Sigmoid colon (tissue), 7 donors: Measurements from ENCODE around the gene GPC3. TPM values are rescaled to one million over a fixed set of nuclear protein-coding genes. Genes with fewer than 3 reads are reported as not detected.
"Not testable (repeated sequence)": the region's sequence is repeated elsewhere in the genome, so short reads cannot be mapped to it uniquely, and the experiment has no call there.

Experiments used
- DNase-seq: peaks from one replicate; pipeline ENCODE4 v3.0.0-alpha.2; 2019
- H3K27ac ChIP-seq, 4 donors: fragments of 200-600 bp; sonication (generic); one replicate each; pipeline ENCODE4 v1.5.1; 2016 to 2019; ENCODE audit warnings: mild to moderate bottlenecking in 1 of 4
- H3K27me3 ChIP-seq, 3 donors: fragments of 200-600 bp; sonication (generic); one replicate each; pipeline ENCODE4 v1.5.1; 2019; ENCODE audit warnings: mild to moderate bottlenecking in 1 of 3
- H3K36me3 ChIP-seq, 4 donors: fragments of 200-600 bp; sonication (generic); one replicate each; pipeline ENCODE4 v1.5.1; 2016 to 2019
- H3K4me1 ChIP-seq, 4 donors: fragments of 200-600 bp; sonication (generic); one replicate each; pipeline ENCODE4 v1.5.1; 2017 to 2019
- H3K4me3 ChIP-seq, 4 donors: fragments of 200-600 bp; sonication (generic); one replicate each; pipeline ENCODE4 v1.5.1; 2017 to 2019; ENCODE audit warnings: mild to moderate bottlenecking in 2 of 4, moderate library complexity in 1 of 4
- H3K9me3 ChIP-seq, 4 donors: fragments of 200-600 bp in 3 of 4; sonication (generic) in 3 of 4; one replicate each; pipeline versions ENCODE4 v1.5.1 to v1.6.1; 2013 to 2019
- CTCF ChIP-seq, 4 experiments: fragments of 450-650 bp in 3 of 4; fragments of 200-600 bp in 1 of 4; IDR thresholded peaks; one replicate each; pipeline ENCODE4 v1.5.1; 2016 to 2019; ENCODE audit warnings: antibody characterized with exemption in 4 of 4, mild to moderate bottlenecking in 3 of 4, moderate library complexity in 2 of 4
- EP300 ChIP-seq, 4 donors: sonication (generic); formaldehyde crosslinking; IDR thresholded peaks; one replicate each; pipeline ENCODE4 v1.6.1; 2017; ENCODE audit warnings: antibody characterized with exemption in 4 of 4
- POLR2A ChIP-seq, 2 donors: fragments of 450-650 bp; IDR thresholded peaks; one replicate each; pipeline ENCODE4 v1.6.1; 2016; ENCODE audit warnings: antibody characterized with exemption in 2 of 2, mild to moderate bottlenecking in 2 of 2, moderate library complexity in 2 of 2
- POLR2AphosphoS5 ChIP-seq, 4 donors: sonication (generic); formaldehyde crosslinking; IDR thresholded peaks; one replicate each; pipeline ENCODE4 v1.6.1; 2017; ENCODE audit warnings: antibody characterized with exemption in 4 of 4
- WGBS, 2 donors: extraction: QIAGEN DNeasy Blood & Tissue Kit; methylation state at CpG; one replicate each; pipeline ENCODE4 v1.1.7; 2013; 5-methylcytosine and 5-hydroxymethylcytosine counted together
- intact Hi-C: fragments of 100-400 bp; cut with DNase I; formaldehyde crosslinking; loops from one replicate; pipeline ENCODE4 v1.15.1; 2023
- polyA plus RNA-seq, 3 donors: library from polyadenylated mRNA; stranded (reverse); fragments of 200-250 nt; gene quantifications; one replicate each; pipeline ENCODE4 v1.2.3, GENCODE V29; 2013
- total RNA-seq, 4 donors: library from RNA; depleted of rRNA; stranded (reverse); fragments of >200 nt; gene quantifications; one replicate each; pipeline ENCODE4 v1.1.0, GENCODE V29; 2016
- donor health status: healthy with polysubstance abuse.
- donor health status: Bipolar disorder and iron deficiency.
- donor health status: healthy.

The GPC3 gene
- total and polyA plus RNA-seq, 7 donors: 0.46 to 31.4 (median 2.7) TPM

GRCh38 chrX:133995759-133996158 is 10.4 kb upstream of the GPC3 start:
- Histone ChIP-seq H3K27ac (no peak overlapping the region), H3K4me3 (no peak overlapping the region), H3K36me3 (no peaks in the 10 kb centered on the region), H3K27me3 (no peaks in the 10 kb centered on the region), H3K9me3 (no peaks in the 10 kb centered on the region), H3K4me1 (no peaks in the 10 kb centered on the region)
- no peak for DNase-seq
- TF ChIP-seq POLR2AphosphoS5 (IDR thresholded peaks at IDR 0.05) (no peak), CTCF (IDR thresholded peaks at IDR 0.05) (no peak), EP300 (IDR thresholded peaks at IDR 0.05) (no peak), POLR2A (IDR thresholded peaks at IDR 0.05) (no peak)
- intact Hi-C loops: no loop called here

- H3K27me3 ChIP-seq: no peaks in the 10 kb centered on the region
- no peaks in the 10 kb centered on the region for H3K36me3 ChIP-seq
- no peak overlapping the region for H3K4me3 ChIP-seq
- TF ChIP-seq POLR2AphosphoS5 (IDR thresholded peaks at IDR 0.05) (no peak), CTCF (IDR thresholded peaks at IDR 0.05) (no peak), EP300 (IDR thresholded peaks at IDR 0.05) (no peak), POLR2A (IDR thresholded peaks at IDR 0.05) (no peak)
- H3K9me3 ChIP-seq: no peaks in the 10 kb centered on the region
- WGBS, 2 donors: 81 to 84% methylated on average over 2 of the region's 2 CpGs
- no peak for DNase-seq
- H3K27ac ChIP-seq: no peak overlapping the region
- intact Hi-C loops: no loop called here
- H3K4me1 ChIP-seq: no peaks in the 10 kb centered on the region
These were observed 9.2 kb upstream of the GPC3 start for GRCh38 chrX:133994576-133994975.

GRCh38 chrX:133992882-133993281 is 7.5 kb upstream of the GPC3 start:
- H3K4me1 ChIP-seq: no peaks in the 10 kb centered on the region
- no peak overlapping the region for H3K27ac ChIP-seq
- WGBS, 2 donors: 70 to 84% methylated on average over 4 of the region's 4 CpGs
- no peaks in the 10 kb centered on the region for H3K36me3 ChIP-seq
- intact Hi-C loops: no loop called here
- DNase-seq: no peak
- no peak overlapping the region for H3K4me3 ChIP-seq
- no peaks in the 10 kb centered on the region for H3K27me3 ChIP-seq
- no peaks in the 10 kb centered on the region for H3K9me3 ChIP-seq
- TF ChIP-seq CTCF (IDR thresholded peaks at IDR 0.05): no peak
- TF ChIP-seq EP300 (IDR thresholded peaks at IDR 0.05): no peak
- TF ChIP-seq POLR2AphosphoS5 (IDR thresholded peaks at IDR 0.05): no peak
- no peak for TF ChIP-seq POLR2A (IDR thresholded peaks at IDR 0.05)

GRCh38 chrX:133991814-133992213 is 6.4 kb upstream of the GPC3 start:
- no peak overlapping the region for H3K4me3 ChIP-seq
- TF ChIP-seq EP300 (IDR thresholded peaks at IDR 0.05) (no peak), CTCF (IDR thresholded peaks at IDR 0.05) (no peak), POLR2AphosphoS5 (IDR thresholded peaks at IDR 0.05) (no peak), POLR2A (IDR thresholded peaks at IDR 0.05) (no peak)
- H3K9me3 ChIP-seq: no peaks in the 10 kb centered on the region
- H3K27ac ChIP-seq: no peak overlapping the region
- 87 to 89% methylated on average over 5 of the region's 5 CpGs for WGBS, 2 donors
- intact Hi-C loops: no loop called here
- H3K36me3 ChIP-seq: no peaks in the 10 kb centered on the region
- no peak for DNase-seq
- H3K4me1 ChIP-seq: no peaks in the 10 kb centered on the region
- no peaks in the 10 kb centered on the region for H3K27me3 ChIP-seq

GRCh38 chrX:133991057-133991456 is 5.7 kb upstream of the GPC3 start:
- H3K36me3 ChIP-seq, H3K4me1 ChIP-seq, H3K9me3 ChIP-seq, H3K4me3 ChIP-seq, H3K27ac ChIP-seq, intact Hi-C loops, H3K27me3 ChIP-seq, DNase-seq: not testable (repeated sequence)
- 90 to 94% methylated on average over 3 of the region's 3 CpGs for WGBS, 2 donors
